HUES6 (cell line): Measurements from ENCODE around the gene VTI1A.

ENCODE experiments used
- H3K27ac ChIP-seq: 2 replicates; pipeline ENCODE4 v1.7.0; 2013; ENCODE audit warnings: low read depth, mild to moderate bottlenecking, low read length, inconsistent platforms
- H3K27me3 ChIP-seq: 2 replicates; pipeline ENCODE4 v1.6.1; 2013; ENCODE audit warnings: low read length; ENCODE audit not compliant: control insufficient read depth, insufficient read depth
- H3K36me3 ChIP-seq: 2 replicates; pipeline ENCODE4 v1.6.1; 2013; ENCODE audit warnings: low read length; ENCODE audit not compliant: control insufficient read depth, insufficient read depth
- H3K4me1 ChIP-seq: 2 replicates; pipeline ENCODE4 v1.6.1; 2013; ENCODE audit warnings: low read length; ENCODE audit not compliant: control insufficient read depth, insufficient read depth
- H3K4me3 ChIP-seq: 2 replicates; pipeline ENCODE4 v1.5.1; 2013; ENCODE audit warnings: low read depth, low read length
- H3K9ac ChIP-seq: one replicate; pipeline ENCODE4 v1.6.1; 2013; ENCODE audit warnings: mild to moderate bottlenecking, low read length
- H3K9me3 ChIP-seq: 2 replicates; pipeline ENCODE4 v1.6.1; 2013; ENCODE audit warnings: low read depth, low read length; ENCODE audit not compliant: control insufficient read depth, insufficient read depth

Gene VTI1A

DNA sequence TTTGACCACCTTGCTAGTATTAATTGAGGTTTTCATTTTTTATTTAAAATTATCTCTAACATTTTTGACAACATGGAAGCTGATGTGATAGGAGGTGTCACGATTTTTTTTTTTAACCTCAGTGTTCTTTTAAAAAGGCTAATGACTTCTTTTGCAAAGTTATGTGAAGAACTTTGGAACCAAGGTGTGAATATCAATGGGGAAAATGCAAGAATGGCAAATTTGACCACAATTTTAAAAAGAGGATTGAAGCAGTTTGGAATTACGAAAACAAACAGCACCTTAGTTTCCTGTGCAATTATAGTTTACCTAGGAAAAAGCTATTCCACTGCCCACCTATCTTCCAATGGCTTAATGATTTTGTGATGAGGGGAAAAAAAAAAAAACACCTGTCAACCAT, 232.4 kb downstream of the VTI1A start:
- Histone ChIP-seq H3K9ac (no peak overlapping the region), H3K27ac (peak overlapping the region; percentile 78), H3K27me3 (no peaks in the 10 kb centered on the region), H3K4me1 (peaks cover 29% of the 10 kb centered on the region), H3K9me3 (no peaks in the 10 kb centered on the region), H3K36me3 (no peaks in the 10 kb centered on the region), H3K4me3 (no peak overlapping the region)

DNA sequence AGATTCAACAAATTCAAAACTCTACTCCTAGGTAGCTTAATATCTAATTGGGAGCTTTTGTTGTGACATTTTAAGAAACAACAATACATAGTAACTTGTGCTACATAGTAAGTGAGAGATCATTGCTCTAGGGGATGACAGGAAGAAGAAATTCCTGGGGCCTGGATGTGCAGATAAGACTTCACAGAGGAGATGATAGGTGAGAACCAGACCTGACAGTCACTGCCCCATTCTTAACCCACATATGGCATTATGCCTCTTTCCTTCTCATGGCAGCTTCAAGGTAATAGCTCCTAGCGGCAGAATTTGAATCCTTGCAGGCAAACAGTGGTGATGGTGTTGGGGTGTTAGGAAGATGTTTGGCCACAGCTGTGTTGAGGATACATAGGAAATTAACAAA, 233.6 kb downstream of the VTI1A start:
- Histone ChIP-seq H3K27ac (0 out of 2 replicates have a peak overlapping the region, but pooled peaks have one; percentile 78), H3K4me1 (peaks cover 29% of the 10 kb centered on the region), H3K27me3 (no peaks in the 10 kb centered on the region), H3K36me3 (no peaks in the 10 kb centered on the region), H3K4me3 (no peak overlapping the region), H3K9ac (no peak overlapping the region), H3K9me3 (no peaks in the 10 kb centered on the region)

DNA sequence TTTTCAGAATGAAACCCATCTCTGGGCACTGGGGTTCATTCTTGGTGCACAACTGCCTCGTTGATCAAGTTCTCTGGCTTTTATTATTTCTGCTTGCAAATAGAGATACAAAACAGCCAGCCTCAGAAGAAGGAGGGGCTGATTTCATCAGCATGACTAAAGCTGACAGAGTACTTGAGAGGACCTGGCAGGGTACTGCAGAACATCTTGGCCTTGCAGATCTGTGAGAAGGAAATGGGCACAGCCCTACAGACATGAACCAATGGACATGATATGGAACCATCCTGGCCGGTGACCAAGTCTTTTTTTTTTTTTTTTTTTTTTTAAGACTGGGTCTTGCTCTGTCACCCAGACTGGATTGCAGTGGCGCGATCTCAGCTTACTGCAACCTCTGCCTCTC, 240.6 kb downstream of the VTI1A start:
- no peak overlapping the region for H3K4me3 ChIP-seq
- H3K27me3 ChIP-seq: no peaks in the 10 kb centered on the region
- no peaks in the 10 kb centered on the region for H3K9me3 ChIP-seq
- peaks cover 17% of the 10 kb centered on the region for H3K4me1 ChIP-seq
- H3K27ac ChIP-seq: no peak overlapping the region
- H3K9ac ChIP-seq: no peak overlapping the region
- H3K36me3 ChIP-seq: no peaks in the 10 kb centered on the region

DNA sequence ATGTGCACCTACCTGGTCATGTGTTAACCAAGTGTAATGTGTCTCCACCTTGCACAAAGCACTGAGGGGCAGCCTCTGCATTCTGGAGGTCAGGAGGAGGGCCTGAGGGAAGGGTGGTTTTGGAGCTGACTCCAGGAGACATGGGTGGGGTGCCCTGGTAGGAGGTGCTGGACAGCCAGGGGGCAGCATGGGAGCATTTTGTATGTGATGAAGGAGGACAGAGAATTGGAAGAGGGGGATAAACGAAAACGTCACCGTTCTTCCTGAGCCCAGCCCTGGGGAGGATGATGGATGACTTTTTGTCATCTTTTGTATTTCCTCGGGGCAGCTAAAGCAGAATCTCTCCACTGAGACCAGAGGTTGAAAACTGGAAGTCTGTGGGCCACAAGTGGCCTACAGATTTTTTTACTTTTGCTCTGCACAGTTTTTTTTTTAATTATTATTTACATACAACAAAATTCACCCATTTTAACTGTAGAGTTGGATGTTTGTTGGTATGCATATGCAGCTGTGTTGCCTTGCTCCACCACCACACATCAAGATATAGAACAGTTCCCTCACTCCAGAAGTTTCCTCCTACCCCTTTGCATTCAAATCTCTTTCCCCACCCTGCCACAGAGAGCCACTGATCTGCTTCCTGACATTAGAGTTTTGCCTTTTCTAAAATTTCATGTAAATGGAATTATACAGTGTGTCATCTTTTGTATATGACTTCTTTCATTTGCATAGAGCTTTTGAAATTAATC, 242.5 kb downstream of the VTI1A start:
- H3K9ac ChIP-seq: no peak overlapping the region
- no peaks in the 10 kb centered on the region for H3K27me3 ChIP-seq
- H3K4me1 ChIP-seq: peaks cover 17% of the 10 kb centered on the region
- no peaks in the 10 kb centered on the region for H3K36me3 ChIP-seq
- no peak overlapping the region for H3K27ac ChIP-seq
- H3K4me3 ChIP-seq: no peak overlapping the region
- H3K9me3 ChIP-seq: no peaks in the 10 kb centered on the region

DNA sequence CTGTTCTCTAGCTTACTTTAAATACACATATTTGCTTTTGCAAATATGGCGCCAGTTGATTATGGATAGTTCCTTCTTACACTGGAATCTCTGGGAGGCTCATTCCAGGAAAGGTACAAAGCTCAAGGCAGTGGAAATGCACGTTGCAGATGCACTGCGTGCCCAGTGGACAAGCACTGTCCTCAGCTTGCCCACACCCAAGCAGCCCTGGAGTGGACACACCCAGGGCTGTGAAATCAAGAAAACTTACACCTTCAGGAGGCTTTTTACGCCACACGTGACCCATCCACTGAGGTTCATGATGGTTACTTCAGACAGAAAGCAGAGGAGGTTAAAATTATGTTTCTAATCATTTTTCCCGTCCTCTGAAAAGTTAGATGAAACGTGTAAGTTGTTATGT, 248.5 kb downstream of the VTI1A start:
- Histone ChIP-seq H3K4me1 (no peaks in the 10 kb centered on the region), H3K27ac (no peak overlapping the region), H3K9ac (no peak overlapping the region), H3K9me3 (no peaks in the 10 kb centered on the region), H3K27me3 (no peaks in the 10 kb centered on the region), H3K36me3 (no peaks in the 10 kb centered on the region), H3K4me3 (no peak overlapping the region)

DNA sequence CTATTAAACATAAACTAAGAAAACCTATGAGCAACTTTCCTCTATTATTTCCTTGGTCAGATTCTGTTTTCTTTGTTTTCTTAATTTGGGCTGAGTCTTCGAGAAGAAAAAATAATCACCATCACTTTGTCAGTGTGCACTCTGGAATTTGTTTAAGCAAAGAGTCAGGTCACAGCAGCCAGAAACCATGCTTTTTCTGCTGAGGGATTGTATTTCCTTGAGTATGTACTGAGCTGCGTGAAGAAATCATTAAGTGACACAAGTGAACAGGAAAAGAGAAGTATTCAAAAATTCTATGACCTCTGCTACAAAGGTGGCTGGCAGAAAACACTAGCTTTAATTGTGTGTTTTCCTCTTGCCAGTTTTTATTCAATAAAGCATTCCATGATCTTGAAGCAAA, 249.6 kb downstream of the VTI1A start:
- H3K27ac ChIP-seq: no peak overlapping the region
- H3K27me3 ChIP-seq: no peaks in the 10 kb centered on the region
- no peaks in the 10 kb centered on the region for H3K9me3 ChIP-seq
- no peak overlapping the region for H3K4me3 ChIP-seq
- no peaks in the 10 kb centered on the region for H3K36me3 ChIP-seq
- no peak overlapping the region for H3K9ac ChIP-seq
- H3K4me1 ChIP-seq: no peaks in the 10 kb centered on the region

DNA sequence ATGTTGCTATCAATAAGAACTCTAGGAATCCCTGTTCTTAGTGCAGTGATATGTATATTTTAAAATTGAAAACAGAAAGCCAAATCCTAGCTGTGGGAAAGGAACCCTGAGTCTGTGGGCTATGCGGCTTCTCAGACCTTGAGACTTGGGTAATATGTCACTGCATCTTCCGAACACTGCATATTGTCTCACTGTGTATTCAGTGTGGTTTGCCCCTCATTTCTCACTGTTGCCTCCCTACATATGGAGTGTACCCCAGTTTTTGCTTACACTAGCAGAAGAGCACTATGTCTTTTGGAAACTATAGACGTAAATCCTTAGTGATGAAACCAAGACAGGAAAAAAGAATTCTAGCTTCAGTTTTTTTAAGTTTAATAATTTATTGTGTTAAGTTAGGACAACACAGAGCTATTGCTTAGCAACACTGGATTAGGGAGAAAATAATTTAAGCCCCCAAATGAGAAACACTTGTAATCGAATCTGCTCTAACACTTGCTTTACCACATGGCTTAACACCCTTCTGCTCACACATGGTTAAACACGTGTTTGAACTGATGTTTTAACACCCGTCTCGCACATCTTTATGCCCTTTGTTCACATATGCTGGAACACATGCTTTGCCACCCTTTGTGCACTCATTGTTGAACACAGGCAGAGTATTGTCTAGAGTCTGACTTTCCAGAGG, 251.3 kb downstream of the VTI1A start:
- H3K27me3 ChIP-seq: no peaks in the 10 kb centered on the region
- no peak overlapping the region for H3K27ac ChIP-seq
- no peaks in the 10 kb centered on the region for H3K9me3 ChIP-seq
- H3K9ac ChIP-seq: no peak overlapping the region
- no peaks in the 10 kb centered on the region for H3K4me1 ChIP-seq
- H3K36me3 ChIP-seq: no peaks in the 10 kb centered on the region
- H3K4me3 ChIP-seq: no peak overlapping the region

DNA sequence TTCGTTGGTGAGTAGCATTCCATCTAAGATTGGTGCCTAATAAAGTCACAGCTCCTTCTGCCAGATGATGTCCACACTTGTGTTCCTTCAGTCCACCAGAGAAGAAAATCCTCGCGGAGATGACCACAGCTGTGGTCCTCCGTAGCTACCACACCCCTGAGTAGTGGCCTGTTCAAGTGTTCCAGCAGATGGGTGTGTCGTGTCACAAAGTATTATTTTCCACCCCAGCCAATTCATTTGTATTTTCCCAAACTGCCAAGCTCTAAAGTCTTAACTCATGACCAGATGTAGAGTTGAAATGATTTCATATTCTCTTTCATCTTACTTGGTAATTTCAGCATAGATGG, 251.8 kb downstream of the VTI1A start:
- H3K36me3 ChIP-seq: no peaks in the 10 kb centered on the region
- no peaks in the 10 kb centered on the region for H3K4me1 ChIP-seq
- H3K9ac ChIP-seq: no peak overlapping the region
- no peaks in the 10 kb centered on the region for H3K27me3 ChIP-seq
- H3K9me3 ChIP-seq: no peaks in the 10 kb centered on the region
- H3K27ac ChIP-seq: no peak overlapping the region
- H3K4me3 ChIP-seq: no peak overlapping the region

DNA sequence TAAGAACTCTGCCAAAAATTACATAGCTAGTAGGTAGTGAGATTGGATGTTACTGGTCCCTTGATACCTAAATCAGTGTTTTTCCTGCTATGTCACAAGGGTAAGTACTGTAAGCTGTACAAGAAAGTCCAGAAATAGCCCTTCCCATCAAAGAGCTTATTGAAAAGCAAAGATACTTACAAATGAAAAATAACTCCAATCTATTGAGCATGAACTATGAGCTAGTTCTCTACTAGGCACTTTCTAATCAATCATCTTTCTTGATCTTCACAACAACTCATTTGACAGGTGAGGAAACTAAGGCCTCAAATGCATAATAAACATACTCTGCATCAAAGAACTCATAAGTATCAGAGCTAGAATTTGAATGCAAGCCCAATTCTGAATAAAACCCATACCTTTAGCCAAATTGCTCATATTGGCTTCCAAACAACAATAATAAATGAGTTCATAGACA, 253.2 kb downstream of the VTI1A start:
- Histone ChIP-seq H3K4me3 (no peak overlapping the region), H3K27ac (no peak overlapping the region), H3K36me3 (no peaks in the 10 kb centered on the region), H3K9ac (no peak overlapping the region), H3K27me3 (no peaks in the 10 kb centered on the region), H3K9me3 (no peaks in the 10 kb centered on the region), H3K4me1 (no peaks in the 10 kb centered on the region)

DNA sequence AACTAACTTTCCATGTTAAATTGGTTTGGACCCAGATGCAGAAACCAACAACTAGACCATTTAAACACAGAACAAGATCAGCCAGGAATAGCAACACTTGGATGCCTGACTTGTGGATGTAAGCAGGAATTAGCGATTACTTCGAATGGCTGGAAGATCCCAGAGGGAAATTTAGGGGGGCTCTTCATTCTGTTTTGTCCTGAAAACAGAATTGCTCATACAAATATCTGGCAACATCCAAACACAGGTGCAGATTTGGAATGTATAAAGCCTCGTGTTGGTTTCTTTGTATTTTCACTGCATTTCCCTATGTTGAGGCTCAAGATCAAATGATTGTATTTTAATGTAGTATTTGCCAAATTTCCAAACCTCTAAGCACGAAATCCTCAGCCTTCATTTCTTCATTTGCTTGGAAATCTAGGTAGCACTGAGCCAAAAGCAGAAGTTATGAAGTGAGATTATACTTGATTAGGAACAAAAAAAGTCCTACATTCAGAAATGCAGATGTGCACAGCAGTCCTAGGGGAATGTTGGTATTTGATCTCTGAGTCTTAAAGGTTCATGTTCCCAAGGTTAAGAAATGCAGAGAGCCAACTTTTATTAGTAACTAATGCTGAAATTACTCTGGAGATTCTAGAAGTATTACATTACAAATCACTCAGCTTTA, 254.3 kb downstream of the VTI1A start:
- Histone ChIP-seq H3K9me3 (no peaks in the 10 kb centered on the region), H3K27ac (no peak overlapping the region), H3K9ac (no peak overlapping the region), H3K4me1 (no peaks in the 10 kb centered on the region), H3K4me3 (no peak overlapping the region), H3K27me3 (no peaks in the 10 kb centered on the region), H3K36me3 (no peaks in the 10 kb centered on the region)

DNA sequence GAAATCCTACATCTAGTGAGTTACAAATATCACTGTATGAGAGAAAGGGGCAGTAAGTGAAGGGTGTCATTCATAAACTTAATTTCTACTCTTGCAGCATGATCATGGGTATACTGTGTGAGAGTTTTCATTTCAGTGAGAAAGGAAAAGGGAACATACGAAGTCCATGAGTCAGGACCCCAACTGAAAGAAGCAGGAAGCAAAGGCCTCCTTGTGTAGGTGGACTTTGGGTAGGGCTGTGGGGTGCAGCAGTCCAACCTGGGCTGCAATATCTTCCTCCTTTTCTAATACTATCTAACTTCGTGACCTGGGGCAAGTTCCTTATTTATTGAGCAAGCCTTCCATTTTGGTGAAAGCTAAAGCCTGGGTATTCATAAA, 254.9 kb downstream of the VTI1A start:
- Histone ChIP-seq H3K27me3 (no peaks in the 10 kb centered on the region), H3K9me3 (no peaks in the 10 kb centered on the region), H3K4me3 (no peak overlapping the region), H3K9ac (no peak overlapping the region), H3K27ac (no peak overlapping the region), H3K36me3 (no peaks in the 10 kb centered on the region), H3K4me1 (no peaks in the 10 kb centered on the region)
